GM13977 (cell line): Measurements from ENCODE around the gene ATAD3A.

Experiments
- DNase-seq: peaks from one replicate; pipeline ENCODE4 v3.0.0; 2012; ENCODE audit warnings: low spot score
- in situ Hi-C: fragments of 300-500 bp; cut with MboI; formaldehyde crosslinking; loops from one replicate; pipeline ENCODE4 v1.12.0; 2022; ENCODE audit warnings: low sequenced_read_pairs, low pct_unique_long_range_greater_than_20kb, mixed read lengths, inconsistent platforms; ENCODE audit not compliant: unreplicated experiment
- TF ChIP-seq, protein P1 (sequence below): IDR thresholded peaks from 2 replicates; pipeline ENCODE4 v1.5.1; 2012; ENCODE audit warnings: mild to moderate bottlenecking, control low read depth; ENCODE audit not compliant: insufficient read depth; ENCODE audit errors: extremely low read depth, missing control alignments

Gene ATAD3A

DNA sequence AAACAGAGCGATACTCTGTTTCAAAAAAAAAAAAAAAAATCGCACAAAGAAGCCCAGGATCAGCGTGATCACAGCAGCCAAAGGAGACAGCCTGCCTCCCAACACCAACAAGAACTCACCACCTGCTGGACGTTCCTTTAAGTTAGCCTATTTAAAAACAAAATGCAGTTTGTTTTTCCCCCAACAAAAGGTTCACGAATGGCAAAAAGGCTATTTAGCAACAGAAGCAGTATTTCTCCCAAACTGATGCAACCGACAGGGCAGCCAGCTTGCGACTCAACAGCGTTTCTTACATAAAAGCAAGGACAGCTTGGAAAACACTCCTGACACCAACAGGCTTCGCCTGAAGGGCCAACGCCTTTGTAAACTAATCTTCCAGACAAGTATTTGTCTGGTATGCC is 55.9 kb downstream of the ATAD3A start:
- TF ChIP-seq, protein P1, sequence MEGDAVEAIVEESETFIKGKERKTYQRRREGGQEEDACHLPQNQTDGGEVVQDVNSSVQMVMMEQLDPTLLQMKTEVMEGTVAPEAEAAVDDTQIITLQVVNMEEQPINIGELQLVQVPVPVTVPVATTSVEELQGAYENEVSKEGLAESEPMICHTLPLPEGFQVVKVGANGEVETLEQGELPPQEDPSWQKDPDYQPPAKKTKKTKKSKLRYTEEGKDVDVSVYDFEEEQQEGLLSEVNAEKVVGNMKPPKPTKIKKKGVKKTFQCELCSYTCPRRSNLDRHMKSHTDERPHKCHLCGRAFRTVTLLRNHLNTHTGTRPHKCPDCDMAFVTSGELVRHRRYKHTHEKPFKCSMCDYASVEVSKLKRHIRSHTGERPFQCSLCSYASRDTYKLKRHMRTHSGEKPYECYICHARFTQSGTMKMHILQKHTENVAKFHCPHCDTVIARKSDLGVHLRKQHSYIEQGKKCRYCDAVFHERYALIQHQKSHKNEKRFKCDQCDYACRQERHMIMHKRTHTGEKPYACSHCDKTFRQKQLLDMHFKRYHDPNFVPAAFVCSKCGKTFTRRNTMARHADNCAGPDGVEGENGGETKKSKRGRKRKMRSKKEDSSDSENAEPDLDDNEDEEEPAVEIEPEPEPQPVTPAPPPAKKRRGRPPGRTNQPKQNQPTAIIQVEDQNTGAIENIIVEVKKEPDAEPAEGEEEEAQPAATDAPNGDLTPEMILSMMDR = no peak
- in situ Hi-C loops = no loop called here
- no peak for DNase-seq

- no peak for DNase-seq
- TF ChIP-seq, protein P1 = no peak
- in situ Hi-C loops = no loop called here
Observed at GRCh38 chr1:1569341-1569740, 57.4 kb downstream of the ATAD3A start.

DNA sequence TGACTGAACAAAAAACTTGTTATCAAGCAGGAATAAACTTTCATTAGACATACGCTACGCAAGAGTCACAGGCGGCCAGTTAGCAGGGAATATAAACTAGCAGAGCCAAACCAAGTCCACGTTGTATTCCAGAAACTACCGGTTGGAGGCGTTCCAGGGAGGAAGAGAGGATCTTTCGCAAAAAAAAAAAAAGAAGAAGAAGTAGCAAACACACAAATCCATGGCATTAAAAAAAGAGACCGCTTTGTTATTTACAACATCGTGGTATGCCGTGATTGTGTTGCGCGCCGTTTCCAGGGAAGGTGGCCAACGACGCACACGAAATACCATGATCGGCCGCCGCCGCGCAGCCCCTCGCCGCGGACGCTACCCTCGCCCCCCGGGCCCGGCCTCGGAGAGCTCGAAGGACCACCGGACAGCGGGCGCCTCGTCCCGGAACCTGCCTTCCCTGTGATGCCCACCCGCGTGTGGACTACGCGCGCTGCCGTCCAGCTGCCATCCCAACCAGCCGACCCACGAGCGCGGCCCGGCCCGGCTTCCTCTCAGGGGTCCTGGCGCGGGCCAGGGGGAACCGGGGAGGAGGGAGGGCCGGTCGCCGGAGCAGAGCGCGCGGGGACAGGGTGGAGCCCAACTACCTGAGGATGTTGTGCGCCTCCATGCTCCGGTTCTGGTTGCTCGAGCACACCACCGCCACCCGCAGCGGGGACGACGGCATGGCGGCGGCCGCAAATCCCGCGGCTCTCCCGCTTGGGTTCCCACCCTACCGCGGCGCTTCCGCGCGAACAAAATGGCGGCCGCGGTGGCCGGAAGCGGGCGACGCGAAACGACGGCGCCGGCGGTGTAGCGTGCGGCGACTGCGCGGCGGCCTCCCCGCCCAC is 62.1 kb downstream of the ATAD3A start:
- in situ Hi-C loops = no loop called here
- peak; percentile 90 for DNase-seq
- TF ChIP-seq, protein P1 = peak; percentile 21

GRCh38 chr1:1574721-1575537 is 63.0 kb downstream of the ATAD3A start, which contains the start of gene SSU72:
SSU72 (minus strand) TSS chr1:1574863; CDS start chr1:1574557, 306 bp downstream.
- in situ Hi-C loops = no loop called here
- DNase-seq = peak; percentile 99

GRCh38 chr1:1577367-1578011 is 65.5 kb downstream of the ATAD3A start:
- no peak for DNase-seq
- in situ Hi-C loops = no loop called here
- TF ChIP-seq, protein P1 = no peak

More at GRCh38 chr1:1574721-1575537, 63.0 kb downstream of the ATAD3A start, which contains the start of gene SSU72:
- TF ChIP-seq, protein P1 = no peak

DNA sequence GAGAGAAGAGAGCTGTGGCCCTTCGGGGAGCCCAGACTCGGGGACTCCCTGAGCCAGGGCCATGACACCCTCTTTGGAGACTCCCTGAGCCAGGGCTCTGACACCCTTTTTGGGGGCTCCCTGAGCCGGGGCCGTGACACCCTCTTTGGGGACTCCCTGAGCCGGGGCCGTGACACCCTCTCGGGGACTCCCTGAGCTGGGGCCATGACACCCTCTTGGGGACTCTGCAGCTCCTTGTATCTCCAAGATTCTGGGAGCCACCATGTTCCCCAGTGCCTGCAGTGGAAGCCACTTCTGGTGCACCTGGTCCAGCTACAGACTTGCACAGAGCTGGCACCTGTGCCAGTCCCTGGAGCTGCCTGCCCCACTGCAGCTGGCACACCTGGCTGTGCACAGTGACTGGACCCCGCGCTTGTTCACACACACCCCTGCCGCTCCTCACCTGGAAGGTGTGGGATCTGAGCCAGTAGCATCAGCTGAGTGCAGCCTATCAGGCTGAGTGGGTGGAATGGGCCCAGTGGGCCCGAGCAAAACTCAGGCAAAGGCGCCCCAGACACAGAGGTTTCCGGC is 66.5 kb downstream of the ATAD3A start:
- TF ChIP-seq, protein P1 = no peak

More for the DNA sequence above, 66.5 kb downstream of the ATAD3A start:
- in situ Hi-C loops = no loop called here
- DNase-seq = no peak
